Vagina (tissue), 2 donors: ENCODE data around the gene RYR2. TPM values are rescaled to one million over a fixed set of nuclear protein-coding genes. Genes with fewer than 3 reads are reported as not detected.

Experiments used
- DNase-seq, 2 donors: peaks; one replicate each; pipeline ENCODE4 v3.0.0-alpha.2; 2017; ENCODE audit errors: extremely low spot score in 2 of 2
- H3K27ac ChIP-seq: fragments of 200-600 bp; sonication (generic); one replicate; pipeline ENCODE4 v1.5.1; 2019
- H3K27me3 ChIP-seq: fragments of 200-600 bp; sonication (generic); one replicate; pipeline ENCODE4 v1.5.1; 2019
- H3K36me3 ChIP-seq, 2 donors: fragments of 200-600 bp; sonication (generic); one replicate each; pipeline ENCODE4 v1.5.1; 2017 to 2019
- H3K4me1 ChIP-seq: fragments of 200-600 bp; sonication (generic); one replicate; pipeline ENCODE4 v1.5.1; 2019
- H3K4me3 ChIP-seq, 2 donors: fragments of 200-600 bp; sonication (generic); 1 replicate in 1 of 2; 2 replicates in 1 of 2; pipeline ENCODE4 v1.5.1; 2016 to 2019
- H3K9me3 ChIP-seq: fragments of 200-600 bp; sonication (generic); one replicate; pipeline ENCODE4 v1.5.1; 2019
- POLR2A ChIP-seq, 2 donors: fragments of 450-650 bp; IDR thresholded peaks; one replicate each; pipeline ENCODE4 v1.6.1; 2017; ENCODE audit warnings: antibody characterized with exemption in 2 of 2, mild to moderate bottlenecking in 2 of 2, moderate library complexity in 2 of 2
- POLR2AphosphoS5 ChIP-seq, 2 donors: sonication (generic); formaldehyde crosslinking; IDR thresholded peaks; one replicate each; pipeline ENCODE4 v1.9.0; 2017; ENCODE audit warnings: antibody characterized with exemption in 2 of 2, mild to moderate bottlenecking in 2 of 2, low read depth in 1 of 2; ENCODE audit not compliant: insufficient read depth in 1 of 2
- intact Hi-C: fragments of 100-400 bp; cut with DNase I; formaldehyde crosslinking; loops from one replicate; pipeline ENCODE4 v1.15.1; 2023
- total RNA-seq: library from RNA; depleted of rRNA; stranded (reverse); fragments of >200 nt; gene quantifications from one replicate; pipeline ENCODE4 v1.2.3, GENCODE V29; 2016
- TF ChIP-seq, protein P1 (sequence below), 3 experiments: fragments of 450-650 bp in 2 of 3; fragments of 200-600 bp in 1 of 3; sonication (generic) in 1 of 3; IDR thresholded peaks; one replicate each; pipeline ENCODE4 v1.5.1; 2017 to 2019; ENCODE audit warnings: antibody characterized with exemption in 3 of 3, mild to moderate bottlenecking in 2 of 3, moderate library complexity in 2 of 3

The RYR2 gene
- total RNA-seq, 1 donor from 2014 or later, result 1.5 TPM

DNA sequence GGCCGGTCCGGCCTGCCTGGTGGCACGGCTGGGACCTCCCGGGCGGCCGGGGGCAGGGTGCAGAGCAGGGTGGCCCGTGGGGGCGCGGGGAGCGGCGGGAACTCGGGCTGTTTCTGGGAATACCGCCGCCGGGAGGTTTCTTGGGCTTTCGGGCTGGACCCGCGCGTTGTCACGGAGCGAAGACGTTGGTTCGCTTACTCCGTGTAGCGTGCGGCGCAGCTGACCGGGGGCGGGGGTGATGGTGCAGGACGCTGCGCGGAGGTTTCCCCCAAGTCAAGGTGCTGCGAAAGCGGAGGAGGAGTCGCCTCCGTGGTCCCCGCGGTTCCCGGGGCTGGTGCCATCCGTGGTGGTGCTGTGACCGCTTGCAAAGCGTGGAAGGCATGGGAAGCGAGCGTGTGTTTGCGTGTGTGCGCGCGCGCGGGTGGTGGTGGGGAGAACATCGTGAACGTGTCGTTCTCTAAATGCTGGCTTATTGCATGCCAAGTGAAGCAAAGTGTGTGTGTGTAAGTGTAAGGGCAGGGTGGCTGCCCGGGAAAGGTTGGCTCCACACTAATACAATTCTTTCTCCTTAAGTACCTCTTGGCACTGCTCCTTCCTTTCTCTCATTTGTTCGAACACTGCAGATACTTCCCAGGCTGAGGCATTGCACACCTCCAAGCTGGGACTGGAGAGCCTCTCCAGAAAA lies 1.1 kb downstream of the RYR2 start:
- H3K4me3 ChIP-seq, result peak overlapping the region; percentile 48 to 56
- H3K27me3 ChIP-seq, result no peaks in the 10 kb centered on the region
- intact Hi-C loops, result no loop called here
- H3K4me1 ChIP-seq, result peaks cover 9% of the 10 kb centered on the region
- no peak for DNase-seq
- H3K36me3 ChIP-seq, result no peaks in the 10 kb centered on the region
- H3K9me3 ChIP-seq, result no peaks in the 10 kb centered on the region
- no peak for TF ChIP-seq POLR2A (IDR thresholded peaks at IDR 0.05)
- TF ChIP-seq, protein P1, sequence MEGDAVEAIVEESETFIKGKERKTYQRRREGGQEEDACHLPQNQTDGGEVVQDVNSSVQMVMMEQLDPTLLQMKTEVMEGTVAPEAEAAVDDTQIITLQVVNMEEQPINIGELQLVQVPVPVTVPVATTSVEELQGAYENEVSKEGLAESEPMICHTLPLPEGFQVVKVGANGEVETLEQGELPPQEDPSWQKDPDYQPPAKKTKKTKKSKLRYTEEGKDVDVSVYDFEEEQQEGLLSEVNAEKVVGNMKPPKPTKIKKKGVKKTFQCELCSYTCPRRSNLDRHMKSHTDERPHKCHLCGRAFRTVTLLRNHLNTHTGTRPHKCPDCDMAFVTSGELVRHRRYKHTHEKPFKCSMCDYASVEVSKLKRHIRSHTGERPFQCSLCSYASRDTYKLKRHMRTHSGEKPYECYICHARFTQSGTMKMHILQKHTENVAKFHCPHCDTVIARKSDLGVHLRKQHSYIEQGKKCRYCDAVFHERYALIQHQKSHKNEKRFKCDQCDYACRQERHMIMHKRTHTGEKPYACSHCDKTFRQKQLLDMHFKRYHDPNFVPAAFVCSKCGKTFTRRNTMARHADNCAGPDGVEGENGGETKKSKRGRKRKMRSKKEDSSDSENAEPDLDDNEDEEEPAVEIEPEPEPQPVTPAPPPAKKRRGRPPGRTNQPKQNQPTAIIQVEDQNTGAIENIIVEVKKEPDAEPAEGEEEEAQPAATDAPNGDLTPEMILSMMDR (IDR thresholded peaks at IDR 0.05), result no peak
- no peak for TF ChIP-seq POLR2AphosphoS5 (IDR thresholded peaks at IDR 0.05; ENCODE audit: insufficient read depth in 1 of 2, low read depth in 1 of 2)
- peak overlapping the region; percentile 20 for H3K27ac ChIP-seq

DNA sequence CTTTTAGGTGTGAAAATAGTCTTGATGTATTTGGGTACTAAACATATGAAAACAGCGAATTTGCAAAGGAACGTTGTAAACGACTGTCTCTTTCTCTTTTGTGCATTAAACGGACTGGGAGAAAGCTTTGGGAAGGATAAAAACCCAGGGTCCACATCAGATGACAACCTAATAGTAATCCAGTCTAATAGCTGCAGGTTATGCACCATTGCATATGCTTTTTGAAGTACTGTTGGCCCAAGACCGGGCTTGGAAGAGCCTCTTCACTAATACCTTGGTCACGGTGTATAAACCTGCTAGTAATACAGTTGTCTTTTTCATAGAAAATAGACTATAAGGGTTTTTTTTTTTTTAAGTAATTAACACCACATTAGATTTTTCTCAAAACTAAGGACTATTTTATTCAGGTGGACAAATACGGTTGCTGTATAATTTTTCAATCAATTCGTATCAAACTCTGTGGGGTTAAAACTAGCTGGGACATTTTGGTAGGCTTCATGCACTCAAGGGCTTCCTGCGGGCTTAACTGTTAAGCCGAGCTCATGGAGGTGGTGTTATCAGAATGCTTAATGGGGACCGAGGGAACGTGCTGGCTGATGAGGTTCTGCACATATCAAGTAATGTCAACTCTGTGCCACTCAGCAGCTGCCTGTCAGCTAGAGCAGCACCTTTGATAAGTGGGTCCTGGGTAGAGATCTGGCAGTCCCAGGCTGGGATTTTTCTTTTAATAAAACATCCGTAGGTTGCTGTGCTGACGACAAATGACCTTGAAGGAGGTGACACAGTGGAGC lies 2.1 kb downstream of the RYR2 start:
- no peaks in the 10 kb centered on the region for H3K27me3 ChIP-seq
- peaks cover 9% of the 10 kb centered on the region for H3K4me1 ChIP-seq
- H3K9me3 ChIP-seq, result no peaks in the 10 kb centered on the region
- intact Hi-C loops, result no loop called here
- no peak overlapping the region for H3K27ac ChIP-seq
- no peak for TF ChIP-seq POLR2A (IDR thresholded peaks at IDR 0.05)
- TF ChIP-seq POLR2AphosphoS5 (IDR thresholded peaks at IDR 0.05; ENCODE audit: insufficient read depth in 1 of 2, low read depth in 1 of 2), result no peak
- TF ChIP-seq, protein P1 (IDR thresholded peaks at IDR 0.05), result no peak
- H3K4me3 ChIP-seq, result peak overlapping the region in 1 of 2 donors; percentile 48
- DNase-seq, result no peak
- no peaks in the 10 kb centered on the region for H3K36me3 ChIP-seq

DNA sequence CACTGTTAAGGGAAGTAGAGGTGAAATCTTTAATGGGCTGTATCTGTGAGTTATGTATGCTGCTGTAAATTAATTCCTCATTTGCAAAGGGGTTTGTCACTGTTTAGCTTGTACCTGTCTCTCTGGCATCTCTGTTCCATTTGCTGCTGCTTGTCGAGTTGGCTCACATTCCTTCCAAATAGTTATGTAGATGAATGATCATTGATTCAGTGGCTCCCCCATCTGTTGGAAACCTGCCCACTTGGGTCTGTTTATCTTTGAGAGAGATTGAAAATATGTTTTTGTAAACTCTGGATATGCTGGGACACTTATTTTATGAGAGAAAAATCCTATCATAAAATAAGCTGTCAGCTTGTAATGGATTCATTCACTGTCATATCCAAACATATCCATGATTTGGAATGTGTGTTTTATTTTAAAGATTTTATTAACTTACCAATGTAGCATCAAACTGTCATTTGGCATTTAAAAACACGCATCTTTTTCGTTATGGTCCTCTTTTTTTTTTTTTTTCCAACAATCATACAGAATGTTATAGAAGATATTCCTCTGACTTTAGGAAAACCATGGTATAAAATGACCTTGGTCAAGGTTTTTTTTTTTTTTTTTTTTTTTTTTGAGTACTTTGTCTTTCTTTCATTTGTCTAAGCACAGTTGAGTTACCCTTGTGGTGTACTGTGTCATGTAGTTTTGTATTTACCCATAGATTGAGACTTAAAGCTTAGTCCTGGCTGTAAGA lies 3.5 kb downstream of the RYR2 start:
- TF ChIP-seq, protein P1 (IDR thresholded peaks at IDR 0.05), result no peak
- TF ChIP-seq POLR2A (IDR thresholded peaks at IDR 0.05) (no peak), POLR2AphosphoS5 (IDR thresholded peaks at IDR 0.05; ENCODE audit: insufficient read depth in 1 of 2, low read depth in 1 of 2) (no peak)
- no peaks in the 10 kb centered on the region for H3K27me3 ChIP-seq
- no peaks in the 10 kb centered on the region for H3K36me3 ChIP-seq
- intact Hi-C loops, result no loop called here
- no peak overlapping the region for H3K27ac ChIP-seq
- no peak overlapping the region for H3K4me3 ChIP-seq
- no peaks in the 10 kb centered on the region for H3K9me3 ChIP-seq
- H3K4me1 ChIP-seq, result peaks cover 9% of the 10 kb centered on the region
- DNase-seq, result no peak

DNA sequence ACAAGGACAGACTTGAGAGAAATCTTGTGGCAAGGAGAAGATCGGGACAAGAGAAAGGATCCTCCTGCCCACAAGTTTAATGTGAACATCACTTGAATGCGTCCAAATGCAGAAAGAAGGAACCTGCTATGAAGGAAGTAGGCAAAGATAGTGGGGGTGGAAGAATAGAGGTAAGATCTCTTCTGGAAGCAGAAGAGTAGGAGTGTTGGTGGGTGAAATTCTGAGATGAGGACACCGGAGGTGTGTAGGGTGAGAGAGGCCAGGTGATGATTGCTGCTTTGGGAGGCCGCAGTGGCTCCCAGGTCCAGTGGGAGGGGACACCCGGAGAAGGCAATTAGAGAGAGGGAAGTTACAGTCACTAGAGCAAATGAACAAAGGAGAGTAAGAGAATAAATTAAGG lies 6.8 kb downstream of the RYR2 start:
- H3K36me3 ChIP-seq, result no peaks in the 10 kb centered on the region
- no peak for TF ChIP-seq POLR2AphosphoS5 (IDR thresholded peaks at IDR 0.05; ENCODE audit: insufficient read depth in 1 of 2, low read depth in 1 of 2)
- TF ChIP-seq POLR2A (IDR thresholded peaks at IDR 0.05), result no peak
- TF ChIP-seq, protein P1 (IDR thresholded peaks at IDR 0.05), result no peak
- no peak overlapping the region for H3K27ac ChIP-seq
- H3K9me3 ChIP-seq, result no peaks in the 10 kb centered on the region
- intact Hi-C loops, result no loop called here
- H3K4me1 ChIP-seq, result no peaks in the 10 kb centered on the region
- H3K27me3 ChIP-seq, result no peaks in the 10 kb centered on the region
- H3K4me3 ChIP-seq, result no peak overlapping the region
- DNase-seq, result no peak
